Esophagus muscularis mucosa (tissue), 4 donors: Measurements from ENCODE around the gene PXMP4. TPM values are rescaled to one million over a fixed set of nuclear protein-coding genes. Genes with fewer than 3 reads are reported as not detected.

Experiments
- DNase-seq: peaks from one replicate; pipeline ENCODE4 v3.0.0-alpha.2; 2017; ENCODE audit errors: extremely low spot score
- H3K27ac ChIP-seq, 4 donors: fragments of 200-600 bp; sonication (generic); replicated peaks in 1 of 4; 1 replicate in 3 of 4; 2 replicates in 1 of 4; pipeline ENCODE4 v1.5.1; 2016 to 2019; ENCODE audit warnings: mild to moderate bottlenecking in 1 of 4
- H3K27me3 ChIP-seq, 4 donors: fragments of 200-600 bp; sonication (generic); one replicate each; pipeline versions ENCODE4 v1.5.1 to v1.6.0; 2016 to 2019
- H3K36me3 ChIP-seq, 4 donors: fragments of 200-600 bp; sonication (generic); one replicate each; pipeline ENCODE4 v1.5.1; 2016 to 2019
- H3K4me1 ChIP-seq, 4 donors: fragments of 200-600 bp; sonication (generic); one replicate each; pipeline ENCODE4 v1.5.1; 2016 to 2019
- H3K4me3 ChIP-seq, 4 donors: fragments of 200-600 bp; sonication (generic); 1 replicate in 2 of 4; 2 replicates in 2 of 4; pipeline ENCODE4 v1.5.1; 2016 to 2019; ENCODE audit warnings: mild to moderate bottlenecking in 4 of 4, moderate library complexity in 1 of 4
- H3K9me3 ChIP-seq, 4 donors: fragments of 200-600 bp; sonication (generic); 1 replicate in 3 of 4; 2 replicates in 1 of 4; pipeline ENCODE4 v1.5.1; 2016 to 2019
- EP300 ChIP-seq: sonication (generic); formaldehyde crosslinking; IDR thresholded peaks from one replicate; pipeline ENCODE4 v1.6.1; 2017; ENCODE audit warnings: antibody characterized with exemption
- POLR2A ChIP-seq: fragments of 450-650 bp; IDR thresholded peaks from one replicate; pipeline ENCODE4 v1.6.1; 2017; ENCODE audit warnings: antibody characterized with exemption, moderate library complexity, mild to moderate bottlenecking, low read depth
- POLR2AphosphoS5 ChIP-seq, 2 donors: sonication (generic); formaldehyde crosslinking; IDR thresholded peaks; one replicate each; pipeline ENCODE4 v1.6.1; 2017; ENCODE audit warnings: antibody characterized with exemption in 2 of 2
- WGBS: methylation state at CpG from one replicate; pipeline ENCODE4 v1.1.5; 2018; 5-methylcytosine and 5-hydroxymethylcytosine counted together
- intact Hi-C: fragments of 100-400 bp; cut with DNase I; formaldehyde crosslinking; loops from one replicate; pipeline ENCODE4 v1.15.1; 2023
- total RNA-seq, 4 donors: library from RNA; depleted of rRNA; stranded (reverse); fragments of >200 nt; gene quantifications; one replicate each; pipeline versions ENCODE4 v1.1.0 to v1.2.1, GENCODE V29; 2016
- TF ChIP-seq, protein P1 (sequence below), 3 experiments: fragments of 200-600 bp in 2 of 3; fragments of 450-650 bp in 1 of 3; sonication (generic) in 2 of 3; IDR thresholded peaks; one replicate each; pipeline ENCODE4 v1.5.1; 2017 to 2019; ENCODE audit warnings: antibody characterized with exemption in 3 of 3, mild to moderate bottlenecking in 2 of 3, moderate library complexity in 1 of 3

The PXMP4 gene
- total RNA-seq, 4 donors from 2014 or later, result 4.5 to 13.0 (median 9.2) TPM

DNA sequence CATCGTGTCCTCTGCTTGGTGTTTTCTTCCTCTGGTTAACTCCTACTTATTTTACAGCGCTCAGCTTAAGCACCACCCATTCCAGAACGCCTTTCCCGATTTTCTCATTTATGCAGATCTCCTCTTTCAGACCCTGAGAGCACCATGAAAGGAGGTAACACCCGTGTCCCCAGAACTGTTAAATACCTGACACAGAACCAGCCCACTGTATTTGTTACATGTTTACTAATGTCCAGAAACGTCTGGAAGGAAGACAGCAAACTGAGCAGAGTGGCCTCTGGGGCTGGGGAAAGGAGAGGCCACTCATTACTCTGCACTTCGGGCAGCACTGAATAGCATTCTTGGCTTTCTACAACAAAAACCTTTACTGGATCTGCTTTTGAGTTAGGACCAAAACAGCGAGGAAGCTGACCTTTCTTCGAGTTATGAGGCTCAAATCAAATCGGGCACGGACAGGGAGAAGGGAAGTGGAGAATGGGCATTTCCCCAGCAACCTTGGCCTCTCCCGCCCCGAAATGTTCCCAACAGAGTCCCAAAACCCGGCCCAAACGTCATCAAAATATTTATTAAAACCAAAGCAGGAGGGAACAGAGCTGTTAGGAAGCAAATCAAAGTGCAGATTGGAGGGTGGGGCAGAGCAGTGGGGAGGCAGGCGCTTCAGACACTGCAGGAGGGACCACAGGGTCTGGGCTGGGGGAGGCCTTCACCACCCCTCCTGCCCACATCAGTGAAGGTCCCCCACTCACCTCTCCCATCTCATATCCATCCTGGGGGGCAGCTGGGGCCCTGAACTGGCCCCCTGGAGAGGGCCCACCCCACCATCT, 44.8 kb downstream of the PXMP4 start:
- Histone ChIP-seq H3K4me1 (peaks cover 29 to 63% (median 56%) of the 10 kb centered on the region in 4 donors), H3K9me3 (no peaks in the 10 kb centered on the region), H3K4me3 (peak overlapping the region; percentile 80 to 94 (median 84)), H3K27me3 (no peaks in the 10 kb centered on the region), H3K27ac (peak overlapping the region; percentile 93 to 97 (median 96)), H3K36me3 (peaks cover 0 to 16% (median 8%) of the 10 kb centered on the region in 4 donors)
- TF ChIP-seq POLR2AphosphoS5 (IDR thresholded peaks at IDR 0.05) (peak; percentile 65 to 66), EP300 (no peak), POLR2A (no peak)
- TF ChIP-seq, protein P1, sequence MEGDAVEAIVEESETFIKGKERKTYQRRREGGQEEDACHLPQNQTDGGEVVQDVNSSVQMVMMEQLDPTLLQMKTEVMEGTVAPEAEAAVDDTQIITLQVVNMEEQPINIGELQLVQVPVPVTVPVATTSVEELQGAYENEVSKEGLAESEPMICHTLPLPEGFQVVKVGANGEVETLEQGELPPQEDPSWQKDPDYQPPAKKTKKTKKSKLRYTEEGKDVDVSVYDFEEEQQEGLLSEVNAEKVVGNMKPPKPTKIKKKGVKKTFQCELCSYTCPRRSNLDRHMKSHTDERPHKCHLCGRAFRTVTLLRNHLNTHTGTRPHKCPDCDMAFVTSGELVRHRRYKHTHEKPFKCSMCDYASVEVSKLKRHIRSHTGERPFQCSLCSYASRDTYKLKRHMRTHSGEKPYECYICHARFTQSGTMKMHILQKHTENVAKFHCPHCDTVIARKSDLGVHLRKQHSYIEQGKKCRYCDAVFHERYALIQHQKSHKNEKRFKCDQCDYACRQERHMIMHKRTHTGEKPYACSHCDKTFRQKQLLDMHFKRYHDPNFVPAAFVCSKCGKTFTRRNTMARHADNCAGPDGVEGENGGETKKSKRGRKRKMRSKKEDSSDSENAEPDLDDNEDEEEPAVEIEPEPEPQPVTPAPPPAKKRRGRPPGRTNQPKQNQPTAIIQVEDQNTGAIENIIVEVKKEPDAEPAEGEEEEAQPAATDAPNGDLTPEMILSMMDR (IDR thresholded peaks at IDR 0.05), result no peak
- DNase-seq, result no peak
- 26% methylated on average over 16 of the region's 16 CpGs for WGBS
- intact Hi-C loops, result no loop called here

DNA sequence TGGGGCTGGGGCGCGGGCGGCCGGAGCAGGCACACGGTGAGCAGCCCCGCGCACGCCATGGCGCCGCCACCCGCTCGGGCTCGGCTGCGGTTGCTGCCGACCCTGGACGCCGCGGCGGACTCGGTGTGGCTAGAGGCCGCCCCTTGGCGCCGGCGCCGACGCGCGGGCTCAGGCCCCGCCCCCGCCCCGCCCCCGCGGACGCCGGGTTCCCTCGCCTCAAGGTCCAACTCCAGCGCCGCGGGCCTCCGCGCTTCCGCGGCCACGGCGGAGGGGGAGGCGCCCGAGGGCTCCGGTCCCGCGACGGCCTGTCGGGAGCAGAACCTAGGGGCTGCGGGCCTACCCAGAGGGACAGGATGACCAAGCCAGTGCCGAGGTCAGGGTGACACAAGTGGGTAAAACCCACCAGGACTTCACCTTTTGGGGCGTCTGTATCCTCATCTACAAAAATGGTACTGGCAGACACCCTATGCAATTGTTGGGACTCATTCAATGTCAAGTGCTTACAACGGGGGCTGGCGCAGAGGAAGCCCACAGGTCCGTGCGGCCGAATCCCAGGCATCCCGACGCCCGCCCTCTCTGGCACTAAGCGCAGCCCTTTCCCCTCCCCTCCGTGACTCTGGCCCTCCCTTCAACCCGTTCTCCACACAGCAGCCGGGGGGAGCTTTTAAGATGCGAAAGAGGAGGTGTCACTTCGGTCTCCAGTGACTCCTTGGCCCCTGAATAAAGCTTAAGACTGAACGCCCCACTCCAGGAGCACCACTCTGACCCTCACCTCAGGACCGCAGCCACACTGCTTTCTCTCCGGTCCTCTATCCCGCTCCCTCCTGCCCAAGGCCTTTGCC, 45.6 kb downstream of the PXMP4 start, which contains the start of gene NECAB3:
Gene NECAB3 (minus strand): TSS at position 135 of the 842 bp plus-strand sequence. CDS start 76 bp downstream, at position 59.
- TF ChIP-seq EP300 (no peak), POLR2A (no peak), POLR2AphosphoS5 (IDR thresholded peaks at IDR 0.05) (peak; percentile 49 to 71)
- TF ChIP-seq, protein P1 (IDR thresholded peaks at IDR 0.05), result peak in 1 of 3 experiments; percentile 3
- Histone ChIP-seq H3K27ac (peak within 1 kb of the TSS; percentile 93 to 97 (median 96)), H3K36me3 (peaks cover 0 to 24% (median 14%) of the 10 kb centered on the region in 4 donors), H3K27me3 (no peaks in the 10 kb centered on the region), H3K4me1 (peaks cover 29 to 63% (median 56%) of the 10 kb centered on the region in 4 donors), H3K9me3 (no peaks in the 10 kb centered on the region), H3K4me3 (peak within 1 kb of the TSS; percentile 80 to 94 (median 84))
- intact Hi-C loops, result no loop called here
- WGBS, result 10% methylated on average over 11 of the region's 73 CpGs
- peak; percentile 95 for DNase-seq

GRCh38 chr20:33673410-33674293, 46.5 kb downstream of the PXMP4 start:
- Histone ChIP-seq H3K4me1 (peaks cover 29 to 65% (median 56%) of the 10 kb centered on the region in 4 donors), H3K9me3 (no peaks in the 10 kb centered on the region), H3K27ac (peak overlapping the region; percentile 93 to 97 (median 96)), H3K36me3 (peaks cover 0 to 33% (median 22%) of the 10 kb centered on the region in 4 donors), H3K27me3 (no peaks in the 10 kb centered on the region), H3K4me3 (peak overlapping the region; percentile 80 to 94 (median 84))
- DNase-seq, result no peak
- TF ChIP-seq POLR2AphosphoS5 (IDR thresholded peaks at IDR 0.05) (no peak), POLR2A (no peak), EP300 (no peak)
- TF ChIP-seq, protein P1 (IDR thresholded peaks at IDR 0.05), result no peak
- intact Hi-C loops, result no loop called here
- WGBS, result 4% methylated on average over 13 of the region's 29 CpGs

DNA sequence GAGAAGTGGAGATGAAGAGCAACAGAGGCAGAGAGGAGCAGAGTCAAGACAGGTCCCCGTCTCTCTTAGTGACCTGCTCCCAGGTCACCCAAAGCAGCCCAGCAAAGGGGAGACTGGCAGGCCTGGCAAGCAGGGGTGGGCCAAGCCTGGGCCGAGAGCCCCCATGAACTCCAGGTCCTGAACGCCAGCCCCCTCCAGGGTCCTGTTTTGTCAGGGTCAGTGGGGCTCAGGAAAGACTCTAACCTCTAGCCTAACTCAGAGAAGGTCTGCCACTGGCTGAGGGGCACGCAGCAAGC, 47.0 kb downstream of the PXMP4 start:
- Histone ChIP-seq H3K9me3 (no peaks in the 10 kb centered on the region), H3K4me1 (peaks cover 32 to 71% (median 61%) of the 10 kb centered on the region in 4 donors), H3K36me3 (peaks cover 0 to 33% (median 23%) of the 10 kb centered on the region in 4 donors), H3K27ac (peak overlapping the region; percentile 93 to 97 (median 96)), H3K27me3 (no peaks in the 10 kb centered on the region), H3K4me3 (peak overlapping the region; percentile 80 to 94 (median 84))
- TF ChIP-seq POLR2A (no peak), EP300 (no peak), POLR2AphosphoS5 (IDR thresholded peaks at IDR 0.05) (no peak)
- TF ChIP-seq, protein P1 (IDR thresholded peaks at IDR 0.05), result no peak
- 59% methylated on average over 2 of the region's 4 CpGs for WGBS
- intact Hi-C loops, result no loop called here
- no peak for DNase-seq
